Measurements from ENCODE around the gene KLHL6.
A peak's percentile ranks its signal among the peaks of the same experiment; 100 is the strongest.
"Not testable (repeated sequence)": the region's sequence is repeated elsewhere in the genome, so short reads cannot be mapped to it uniquely, and the experiment has no call there.

KLHL6 gene

GRCh38 chr3:183555541-183556081 is at the start of gene KLHL6:
Gene KLHL6, minus strand, starts transcription at chr3:183555706. Its CDS starts 53 bp downstream, at chr3:183555653.
- DNase-seq (ENCODE audit: low read depth), result peak; percentile 57

- DNase-seq (ENCODE audit: low read depth), result no peak
Observed at GRCh38 chr3:183597959-183598358, 42.5 kb upstream of the KLHL6 start.

- DNase-seq (ENCODE audit: low read depth), result no peak
Observed at GRCh38 chr3:183594636-183595035, 39.1 kb upstream of the KLHL6 start.

- no peak for DNase-seq (ENCODE audit: low read depth)
Observed at GRCh38 chr3:183592821-183593220, 37.3 kb upstream of the KLHL6 start.

GRCh38 chr3:183591881-183592521 is 36.5 kb upstream of the KLHL6 start:
- no peak for DNase-seq (ENCODE audit: low read depth)

GRCh38 chr3:183590442-183590841 is 34.9 kb upstream of the KLHL6 start:
- DNase-seq (ENCODE audit: low read depth), result no peak

- DNase-seq (ENCODE audit: low read depth), result no peak
Observed at GRCh38 chr3:183587336-183587735, 31.8 kb upstream of the KLHL6 start.

- DNase-seq (ENCODE audit: low read depth), result no peak
Observed at GRCh38 chr3:183586477-183586876, 31.0 kb upstream of the KLHL6 start.

GRCh38 chr3:183584914-183585280 is 29.4 kb upstream of the KLHL6 start:
- DNase-seq (ENCODE audit: low read depth), result no peak

GRCh38 chr3:183584246-183584913 is 28.9 kb upstream of the KLHL6 start:
- no peak for DNase-seq (ENCODE audit: low read depth)

- DNase-seq (ENCODE audit: low read depth), result no peak
Observed at GRCh38 chr3:183583331-183584245, 28.1 kb upstream of the KLHL6 start.

- no peak for DNase-seq (ENCODE audit: low read depth)
Observed at GRCh38 chr3:183582161-183582560, 26.7 kb upstream of the KLHL6 start.

- no peak for DNase-seq (ENCODE audit: low read depth)
Observed at GRCh38 chr3:183581496-183582155, 26.1 kb upstream of the KLHL6 start.

GRCh38 chr3:183579967-183580900 is 24.7 kb upstream of the KLHL6 start:
- DNase-seq (ENCODE audit: low read depth), result no peak

GRCh38 chr3:183578179-183578578 is 22.7 kb upstream of the KLHL6 start:
- no peak for DNase-seq (ENCODE audit: low read depth)

GRCh38 chr3:183577346-183577745 is 21.8 kb upstream of the KLHL6 start:
- DNase-seq (ENCODE audit: low read depth), result no peak

- DNase-seq (ENCODE audit: low read depth), result no peak
Observed at GRCh38 chr3:183576487-183577107, 21.1 kb upstream of the KLHL6 start.

- DNase-seq (ENCODE audit: low read depth), result no peak
Observed at GRCh38 chr3:183572935-183573334, 17.4 kb upstream of the KLHL6 start.

- DNase-seq (ENCODE audit: low read depth), result not testable (repeated sequence)
Observed at GRCh38 chr3:183570191-183570590, 14.7 kb upstream of the KLHL6 start.

- DNase-seq (ENCODE audit: low read depth), result no peak
Observed at GRCh38 chr3:183566880-183567279, 11.4 kb upstream of the KLHL6 start.
